ENCODE data around the gene TTC23.

Gene TTC23

DNA sequence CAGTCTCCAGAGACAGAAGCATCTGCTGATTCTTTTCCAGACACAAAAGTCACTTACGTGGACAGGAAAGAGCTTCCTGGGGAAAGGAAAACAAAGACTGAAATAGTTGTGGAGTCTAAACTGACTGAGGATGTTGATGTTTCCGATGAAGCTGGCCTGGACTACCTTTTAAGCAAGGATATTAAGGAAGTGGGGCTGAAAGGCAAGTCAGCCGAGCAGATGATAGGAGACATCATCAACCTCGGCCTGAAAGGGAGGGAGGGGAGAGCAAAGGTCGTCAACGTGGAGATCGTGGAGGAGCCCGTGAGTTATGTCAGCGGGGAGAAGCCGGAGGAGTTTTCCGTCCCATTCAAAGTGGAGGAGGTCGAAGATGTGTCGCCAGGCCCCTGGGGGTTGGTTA is 119.1 kb downstream of the TTC23 start:
- DNase-seq (ENCODE audit: extremely low spot score) = no peak
- no peak for TF ChIP-seq ARNT (IDR thresholded peaks at IDR 0.05)
- no peak for TF ChIP-seq SUZ12 (IDR thresholded peaks at IDR 0.05)
- TF ChIP-seq SP1 (IDR thresholded peaks at IDR 0.05) = no peak
- no peak for TF ChIP-seq LEF1 (IDR thresholded peaks at IDR 0.05; ENCODE audit: borderline replicate concordance)
- TF ChIP-seq ZNF384 (IDR thresholded peaks at IDR 0.05) = no peak
- TF ChIP-seq TARDBP (IDR thresholded peaks at IDR 0.05) = no peak
- CTCF ChIA-PET = no interaction called here
- POLR2A ChIA-PET = no interaction called here

DNA sequence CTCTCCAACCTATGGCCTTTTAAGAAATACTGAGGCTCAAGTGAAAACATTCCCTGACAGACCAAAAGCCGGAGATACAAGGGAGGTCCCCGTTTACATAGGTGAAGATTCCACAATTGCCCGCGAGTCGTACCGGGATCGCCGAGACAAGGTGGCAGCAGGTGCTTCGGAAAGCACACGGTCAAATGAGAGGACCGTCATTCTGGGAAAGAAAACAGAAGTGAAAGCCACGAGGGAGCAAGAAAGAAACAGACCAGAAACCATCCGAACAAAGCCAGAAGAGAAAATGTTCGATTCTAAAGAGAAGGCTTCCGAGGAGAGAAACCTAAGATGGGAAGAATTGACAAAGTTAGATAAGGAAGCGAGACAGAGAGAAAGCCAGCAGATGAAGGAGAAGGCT is 119.7 kb downstream of the TTC23 start:
- no peak for DNase-seq (ENCODE audit: extremely low spot score)
- CTCF ChIA-PET = no interaction called here

DNA sequence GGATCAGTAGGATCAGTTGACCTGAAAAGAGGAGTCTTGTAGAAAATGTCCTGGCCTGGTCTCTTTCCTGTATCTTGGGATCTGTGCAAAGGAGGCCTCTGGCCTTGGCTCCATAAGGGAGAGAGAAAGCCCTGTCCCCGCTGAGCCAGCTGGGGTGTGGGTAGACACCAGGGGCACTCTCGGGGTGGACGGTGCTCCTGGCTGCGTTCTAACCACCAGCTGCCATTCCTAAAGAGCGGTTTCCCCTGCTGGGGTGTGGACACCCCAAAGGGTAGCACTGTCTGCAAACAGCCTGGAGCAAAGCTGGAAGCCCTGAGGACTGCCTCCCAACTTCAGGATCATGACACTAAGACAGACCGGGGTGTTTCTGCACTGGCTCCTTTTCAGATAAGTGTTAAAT is 121.0 kb downstream of the TTC23 start:
- POLR2A ChIA-PET = no interaction called here
- TF ChIP-seq SUZ12 (IDR thresholded peaks at IDR 0.05) (no peak), ARNT (IDR thresholded peaks at IDR 0.05) (no peak), LEF1 (IDR thresholded peaks at IDR 0.05; ENCODE audit: borderline replicate concordance) (no peak), FOXA1 (IDR thresholded peaks at IDR 0.05) (no peak)
- CTCF ChIA-PET = interaction anchor here (1.2 kb wide), 1 partner anchor 28 kb away, joined by 4 read pairs; no protein-coding TSS in a partner anchor
- DNase-seq (ENCODE audit: extremely low spot score) = no peak

More for the DNA sequence above, 119.7 kb downstream of the TTC23 start:
- POLR2A ChIA-PET = no interaction called here
- TF ChIP-seq LEF1 (IDR thresholded peaks at IDR 0.05; ENCODE audit: borderline replicate concordance) = no peak
- no peak for TF ChIP-seq FOXA1 (IDR thresholded peaks at IDR 0.05)
- no peak for TF ChIP-seq ELF4 (IDR thresholded peaks at IDR 0.05)
- TF ChIP-seq FOXK2 (IDR thresholded peaks at IDR 0.05) = no peak
- no peak for TF ChIP-seq FOXM1 (IDR thresholded peaks at IDR 0.05; ENCODE audit: borderline replicate concordance)
- no peak for TF ChIP-seq TARDBP (IDR thresholded peaks at IDR 0.05)
- no peak for TF ChIP-seq ARNT (IDR thresholded peaks at IDR 0.05)
- TF ChIP-seq HDGF (IDR thresholded peaks at IDR 0.05; ENCODE audit: borderline replicate concordance) = no peak
- TF ChIP-seq SUZ12 (IDR thresholded peaks at IDR 0.05) = no peak
- no peak for TF ChIP-seq ZNF384 (IDR thresholded peaks at IDR 0.05)
- no peak for TF ChIP-seq BHLHE40 (IDR thresholded peaks at IDR 0.05; ENCODE audit: borderline replicate concordance)
- no peak for TF ChIP-seq SP1 (IDR thresholded peaks at IDR 0.05)
- no peak for TF ChIP-seq NFRKB (IDR thresholded peaks at IDR 0.05)
- no peak for TF ChIP-seq L3MBTL2 (conservative IDR thresholded peaks at IDR 0.05)
- no peak for TF ChIP-seq CTBP1 (IDR thresholded peaks at IDR 0.05; ENCODE audit: borderline replicate concordance)
- TF ChIP-seq, protein P1, sequence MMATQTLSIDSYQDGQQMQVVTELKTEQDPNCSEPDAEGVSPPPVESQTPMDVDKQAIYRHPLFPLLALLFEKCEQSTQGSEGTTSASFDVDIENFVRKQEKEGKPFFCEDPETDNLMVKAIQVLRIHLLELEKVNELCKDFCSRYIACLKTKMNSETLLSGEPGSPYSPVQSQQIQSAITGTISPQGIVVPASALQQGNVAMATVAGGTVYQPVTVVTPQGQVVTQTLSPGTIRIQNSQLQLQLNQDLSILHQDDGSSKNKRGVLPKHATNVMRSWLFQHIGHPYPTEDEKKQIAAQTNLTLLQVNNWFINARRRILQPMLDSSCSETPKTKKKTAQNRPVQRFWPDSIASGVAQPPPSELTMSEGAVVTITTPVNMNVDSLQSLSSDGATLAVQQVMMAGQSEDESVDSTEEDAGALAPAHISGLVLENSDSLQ (IDR thresholded peaks at IDR 0.05) = no peak

DNA sequence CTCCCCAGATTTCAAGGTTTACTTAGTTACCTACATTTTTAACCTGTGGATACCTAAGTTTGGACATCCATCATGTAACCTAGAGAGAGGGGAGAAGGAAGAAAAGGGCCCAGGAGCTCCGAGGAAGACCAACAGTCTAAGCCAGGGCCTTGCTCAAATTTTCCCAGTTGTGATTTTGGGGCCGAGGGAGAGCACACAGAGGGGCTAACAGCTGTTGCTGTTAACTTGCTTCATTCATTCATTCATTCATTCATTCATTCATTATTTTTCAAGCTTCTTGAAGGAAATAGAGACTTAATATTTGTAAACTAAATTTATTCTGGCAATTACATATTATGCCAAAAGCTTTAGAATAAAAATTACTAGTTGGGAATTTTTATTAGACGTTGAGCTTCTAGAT is 121.6 kb downstream of the TTC23 start:
- TF ChIP-seq FOXM1 (IDR thresholded peaks at IDR 0.05; ENCODE audit: borderline replicate concordance) (no peak), SP1 (IDR thresholded peaks at IDR 0.05) (no peak), SUZ12 (IDR thresholded peaks at IDR 0.05) (no peak), L3MBTL2 (conservative IDR thresholded peaks at IDR 0.05) (no peak), BHLHE40 (IDR thresholded peaks at IDR 0.05; ENCODE audit: borderline replicate concordance) (no peak), CTBP1 (IDR thresholded peaks at IDR 0.05; ENCODE audit: borderline replicate concordance) (no peak), NFRKB (IDR thresholded peaks at IDR 0.05) (no peak), ZNF384 (IDR thresholded peaks at IDR 0.05) (no peak), FOXK2 (IDR thresholded peaks at IDR 0.05) (no peak), TARDBP (IDR thresholded peaks at IDR 0.05) (no peak), HDGF (IDR thresholded peaks at IDR 0.05; ENCODE audit: borderline replicate concordance) (no peak), ELF4 (IDR thresholded peaks at IDR 0.05) (no peak), ARNT (IDR thresholded peaks at IDR 0.05) (no peak), FOXA1 (IDR thresholded peaks at IDR 0.05) (no peak), LEF1 (IDR thresholded peaks at IDR 0.05; ENCODE audit: borderline replicate concordance) (no peak)
- TF ChIP-seq, protein P1 (IDR thresholded peaks at IDR 0.05) = no peak
- no peak for DNase-seq (ENCODE audit: extremely low spot score)
- ChIA-PET CTCF (interaction anchor here (1.2 kb wide), 1 partner anchor 27 kb away, joined by 4 read pairs; no protein-coding TSS in a partner anchor), POLR2A (interaction anchor here (0.7 kb wide), 1 partner anchor 25 kb away, joined by 3 read pairs; no protein-coding TSS in a partner anchor)

DNA sequence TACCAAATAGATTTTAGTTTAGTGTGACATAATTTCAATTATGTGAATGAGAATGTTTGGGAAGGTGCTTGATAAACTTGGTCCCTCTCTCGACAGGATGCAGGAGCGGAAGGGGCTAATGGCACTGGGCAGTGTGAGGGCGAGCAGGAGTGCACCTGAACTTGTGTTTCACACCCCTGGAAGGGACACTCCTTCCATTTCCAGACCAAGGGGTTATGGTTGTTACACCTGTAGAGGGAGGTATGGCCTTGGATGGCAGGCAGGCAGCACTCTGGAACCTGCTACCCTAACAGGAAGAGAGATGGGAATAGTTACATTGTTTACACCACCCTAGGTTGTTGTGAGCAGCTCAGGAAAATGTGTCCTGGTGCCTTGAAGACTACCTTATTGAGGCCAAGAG is 122.5 kb downstream of the TTC23 start:
- no peak for TF ChIP-seq LEF1 (IDR thresholded peaks at IDR 0.05; ENCODE audit: borderline replicate concordance)
- TF ChIP-seq ARNT (IDR thresholded peaks at IDR 0.05) = no peak
- no peak for TF ChIP-seq FOXK2 (IDR thresholded peaks at IDR 0.05)
- no peak for TF ChIP-seq BHLHE40 (IDR thresholded peaks at IDR 0.05; ENCODE audit: borderline replicate concordance)
- TF ChIP-seq, protein P1 (IDR thresholded peaks at IDR 0.05) = no peak
- TF ChIP-seq ZNF384 (IDR thresholded peaks at IDR 0.05) = no peak
- no peak for TF ChIP-seq CTBP1 (IDR thresholded peaks at IDR 0.05; ENCODE audit: borderline replicate concordance)
- TF ChIP-seq TARDBP (IDR thresholded peaks at IDR 0.05) = no peak
- no peak for TF ChIP-seq FOXA1 (IDR thresholded peaks at IDR 0.05)
- no peak for TF ChIP-seq SP1 (IDR thresholded peaks at IDR 0.05)
- TF ChIP-seq ELF4 (IDR thresholded peaks at IDR 0.05) = no peak
- no peak for TF ChIP-seq FOXM1 (IDR thresholded peaks at IDR 0.05; ENCODE audit: borderline replicate concordance)
- no peak for TF ChIP-seq SUZ12 (IDR thresholded peaks at IDR 0.05)
- TF ChIP-seq HDGF (IDR thresholded peaks at IDR 0.05; ENCODE audit: borderline replicate concordance) = no peak
- no peak for TF ChIP-seq L3MBTL2 (conservative IDR thresholded peaks at IDR 0.05)
- TF ChIP-seq NFRKB (IDR thresholded peaks at IDR 0.05) = no peak
- ChIA-PET CTCF (no interaction called here), POLR2A (no interaction called here)
- no peak for DNase-seq (ENCODE audit: extremely low spot score)

DNA sequence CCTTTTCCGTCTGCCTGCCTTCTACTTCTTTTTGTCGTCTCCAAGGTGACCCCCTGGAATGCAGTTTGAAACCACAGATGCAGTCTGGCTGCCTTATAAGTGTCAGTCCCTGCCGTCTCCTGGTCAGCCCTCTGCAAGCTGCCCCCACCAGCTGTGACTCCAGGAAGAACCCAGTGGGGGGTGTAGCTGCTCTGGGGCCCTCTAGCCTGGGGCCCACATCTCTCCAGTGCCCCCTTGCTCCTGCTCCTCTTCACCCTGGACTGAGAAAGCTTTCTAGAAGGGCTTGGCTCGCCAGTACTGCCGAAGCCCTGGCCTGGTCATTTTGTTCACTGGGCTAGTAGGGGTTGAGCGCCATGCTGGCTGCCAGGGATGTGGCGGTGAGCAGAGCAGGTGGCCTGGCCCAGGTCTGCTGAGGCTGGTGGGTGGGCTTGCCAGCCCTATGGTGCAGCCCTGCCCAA is 123.2 kb downstream of the TTC23 start:
- ChIA-PET POLR2A (no interaction called here), CTCF (no interaction called here)
- DNase-seq (ENCODE audit: extremely low spot score) = no peak
- TF ChIP-seq TARDBP (IDR thresholded peaks at IDR 0.05) (no peak), LEF1 (IDR thresholded peaks at IDR 0.05; ENCODE audit: borderline replicate concordance) (no peak), SUZ12 (IDR thresholded peaks at IDR 0.05) (no peak), FOXA1 (IDR thresholded peaks at IDR 0.05) (no peak)

Measured in HEK293T (cell line).